A549 (cell line): Measurements from ENCODE around the gene SH2D3A. TPM values are rescaled to one million over a fixed set of nuclear protein-coding genes. Genes with fewer than 3 reads are reported as not detected.
"Not testable (repeated sequence)": the region's sequence is repeated elsewhere in the genome, so short reads cannot be mapped to it uniquely, and the experiment has no call there.

Experiments used
- ATAC-seq, 2 experiments: fragments of 200-7000 bp in 1 of 2; fragments of >200 bp in 1 of 2; cut with Nextera tagmentation in 1 of 2; cut with Tn5 transposase in 1 of 2; 3 replicates each; pipeline versions ENCODE4 v1.8.0 to v1.9.1; 2018 to 2020; ENCODE audit warnings: mild to moderate bottlenecking in 1 of 2, moderate library complexity in 1 of 2
- CTCF ChIA-PET: fragments of 300-600 bp; sonication (Branson Sonifier 250); formaldehyde crosslinking; extraction: SDS; loops from one replicate; lab custom pipeline; 2021; ENCODE audit warnings: antibody characterized with exemption, inconsistent platforms; lab: Yijun Ruan, JAX
- POLR2A ChIA-PET: fragments of 350-600 bp; formaldehyde crosslinking; extraction: SDS; loops from one replicate; lab custom pipeline; 2021; ENCODE audit warnings: antibody characterized with exemption, inconsistent platforms; lab: Yijun Ruan, JAX
- DNase-seq, 2 experiments: peaks; one replicate each; pipeline versions ENCODE4 v3.0.0 to v3.0.0-alpha.2; 2011 to 2016; ENCODE audit warnings: low read depth in 1 of 2, low spot score in 1 of 2
- FAIRE-seq: peaks from 2 replicates; lab custom pipeline; 2011; peaks lifted over from hg19 to GRCh38; lab: Jason Lieb, UNC
- H3K27ac ChIP-seq, 2 experiments: fragments of >200 bp; sonication (Bioruptor Twin); formaldehyde crosslinking; 3 replicates each; pipeline ENCODE4 v1.5.1; 2016 to 2017
- H3K4me1 ChIP-seq: fragments of >200 bp; sonication (Bioruptor Twin); formaldehyde crosslinking; 3 replicates; pipeline ENCODE4 v1.6.1; 2016
- H3K4me2 ChIP-seq: fragments of >200 bp; sonication (Bioruptor Twin); formaldehyde crosslinking; 3 replicates; pipeline ENCODE4 v1.6.1; 2016
- H3K4me3 ChIP-seq: fragments of >200 bp; sonication (Bioruptor Twin); formaldehyde crosslinking; 3 replicates; pipeline ENCODE4 v1.5.1; 2016
- H3K9me3 ChIP-seq: fragments of >200 bp; sonication (Bioruptor Twin); formaldehyde crosslinking; 3 replicates; pipeline ENCODE4 v1.6.1; 2016
- BHLHE40 ChIP-seq: IDR thresholded peaks from 2 replicates; pipeline ENCODE4 v1.6.1; 2012; ENCODE audit warnings: low read depth, low read length, inconsistent platforms
- CEBPB ChIP-seq, 2 experiments: fragments of >200 bp in 1 of 2; sonication (Bioruptor Twin) in 1 of 2; formaldehyde crosslinking in 1 of 2; IDR thresholded peaks; 2 replicates each; pipeline ENCODE4 v1.6.1; 2012 to 2016
- EHMT2 ChIP-seq: fragments of 200-600 bp; sonication (generic); IDR thresholded peaks from 2 replicates; pipeline ENCODE4 v1.6.1; 2016; ENCODE audit warnings: antibody characterized with exemption, low read depth, mild to moderate bottlenecking, moderate library complexity
- FOSL2 ChIP-seq, 2 experiments: fragments of 450-650 bp in 1 of 2; fragments of >200 bp in 1 of 2; sonication (Bioruptor Twin) in 1 of 2; formaldehyde crosslinking; IDR thresholded peaks; 2 replicates each; pipeline versions ENCODE4 v1.5.0 to v1.6.1; 2016 to 2020; ENCODE audit warnings: mild to moderate bottlenecking in 1 of 2, moderate library complexity in 1 of 2
- HDAC2 ChIP-seq: fragments of 200-600 bp; sonication (generic); IDR thresholded peaks from 2 replicates; pipeline ENCODE4 v1.6.1; 2016
- HOXA7 ChIP-seq: fragments of 250-450 bp; sonication (Bioruptor Pico); IDR thresholded peaks from 2 replicates; pipeline ENCODE4 v1.5.0; 2020; ENCODE audit warnings: mild to moderate bottlenecking, moderate library complexity
- JUN ChIP-seq, 2 experiments: fragments of >200 bp; sonication (Bioruptor Twin); formaldehyde crosslinking; IDR thresholded peaks; 2 replicates in 1 of 2; 3 replicates in 1 of 2; pipeline ENCODE4 v1.6.1; 2016 to 2017
- KDM1A ChIP-seq: fragments of 200-600 bp; sonication (generic); IDR thresholded peaks from 2 replicates; pipeline ENCODE4 v1.6.1; 2016; ENCODE audit warnings: low read depth, mild to moderate bottlenecking
- KDM5A ChIP-seq: fragments of 200-600 bp; sonication (generic); IDR thresholded peaks from 2 replicates; pipeline ENCODE4 v1.6.1; 2016; ENCODE audit warnings: antibody characterized with exemption, mild to moderate bottlenecking
- MAZ ChIP-seq: fragments of 150-350 bp; IDR thresholded peaks from 2 replicates; pipeline ENCODE4 v1.6.1; 2014; ENCODE audit warnings: antibody characterized with exemption, low read depth, low read length, borderline replicate concordance
- NFE2L2 ChIP-seq: fragments of 150-350 bp; conservative IDR thresholded peaks from 2 replicates; pipeline ENCODE4 v1.6.1; 2014; ENCODE audit warnings: low read length
- NPAS2 ChIP-seq: fragments of 250-450 bp; sonication (Bioruptor Pico); IDR thresholded peaks from 2 replicates; pipeline ENCODE4 v1.8.0; 2022; ENCODE audit warnings: mild to moderate bottlenecking, moderate library complexity, borderline replicate concordance
- POLR2AphosphoS2 ChIP-seq: conservative IDR thresholded peaks from 2 replicates; pipeline ENCODE4 v1.6.1; 2012; ENCODE audit warnings: low read length, improper control_type of control experiment, inconsistent platforms
- RCOR1 ChIP-seq: fragments of 150-350 bp; IDR thresholded peaks from 2 replicates; pipeline ENCODE4 v1.6.1; 2014; ENCODE audit warnings: antibody characterized with exemption, low read length, low read depth
- SMC3 ChIP-seq: fragments of >200 bp; sonication (Bioruptor Twin); formaldehyde crosslinking; IDR thresholded peaks from 3 replicates; pipeline ENCODE4 v1.6.1; 2018; ENCODE audit warnings: inconsistent platforms
- SREBF2 ChIP-seq: fragments of 450-650 bp; IDR thresholded peaks from 2 replicates; pipeline ENCODE4 v1.6.1; 2014; ENCODE audit warnings: mild to moderate bottlenecking, moderate library complexity
- ZFP36 ChIP-seq: fragments of 450-650 bp; IDR thresholded peaks from 2 replicates; pipeline ENCODE4 v1.6.1; 2014; ENCODE audit warnings: borderline replicate concordance; ENCODE audit not compliant: partially characterized antibody
- WGBS: methylation state at CpG from one replicate; pipeline ENCODE4 v1.1.6; 2017; ENCODE audit errors: missing lambda C conversion rate; 5-methylcytosine and 5-hydroxymethylcytosine counted together
- polyA plus RNA-seq, 4 experiments: library from polyadenylated mRNA; depleted of rRNA in 3 of 4; stranded (reverse); fragments of >200 nt; fragmentation: RNase III in 1 of 4; extraction: RNeasy Plus Mini Kit Qiagen cat#74134 plus additional on column Dnase treatment in 1 of 4; gene quantifications; 2 replicates in 3 of 4; 3 replicates in 1 of 4; pipeline ENCODE4 v1.2.3, GENCODE V29; 2011 to 2017
- TF ChIP-seq, protein P1 (sequence below): fragments of >200 bp; sonication (Bioruptor Twin); formaldehyde crosslinking; IDR thresholded peaks from 3 replicates; pipeline ENCODE4 v1.6.1; 2016
- TF ChIP-seq, protein P2 (sequence below): fragments of >200 bp; sonication (Bioruptor Twin); formaldehyde crosslinking; IDR thresholded peaks from 2 replicates; pipeline ENCODE4 v1.6.1; 2016
- TF ChIP-seq, protein P3 (sequence below): IDR thresholded peaks from 2 replicates; pipeline ENCODE4 v1.6.1; 2012
- TF ChIP-seq, protein P4 (sequence below): fragments of 450-650 bp; IDR thresholded peaks from 2 replicates; pipeline ENCODE4 v1.6.1; 2014; ENCODE audit warnings: antibody characterized with exemption
- TF ChIP-seq, protein P5 (sequence below): IDR thresholded peaks from 2 replicates; pipeline ENCODE4 v1.6.1; 2012
- TF ChIP-seq, protein P6 (sequence below): fragments of 200-600 bp; sonication (generic); IDR thresholded peaks from 2 replicates; pipeline ENCODE4 v1.6.1; 2016; ENCODE audit warnings: antibody characterized with exemption, mild to moderate bottlenecking, moderate library complexity

The SH2D3A gene
- polyA plus RNA-seq, 2 of the 4 experiments (the other 2 are of a cell fraction): 6.7 to 10.0 TPM

DNA sequence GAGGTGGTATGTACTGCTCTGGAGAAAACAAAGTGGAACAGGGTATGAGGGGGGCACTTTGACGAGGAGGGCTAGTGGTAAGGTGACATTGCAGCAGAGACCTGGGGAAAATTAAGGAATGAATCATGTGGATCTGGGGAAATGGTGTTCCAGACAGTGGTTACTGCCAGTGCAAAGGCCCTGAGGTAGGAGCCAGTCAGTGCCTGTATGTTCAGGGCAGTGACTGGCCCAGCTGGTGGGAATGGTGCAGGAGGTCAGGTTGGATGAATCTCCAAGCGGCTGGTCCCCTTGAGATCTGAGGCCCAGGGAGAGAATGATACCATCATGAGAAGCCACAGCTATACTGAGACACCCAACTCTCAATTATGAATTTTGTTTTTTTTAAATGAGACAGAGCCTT, 10.2 kb upstream of the SH2D3A start:
- DNase-seq (no peak), ATAC-seq (no peak), FAIRE-seq (no peak)
- Histone ChIP-seq H3K4me1 (peaks cover 8% of the 10 kb centered on the region; the same call in 2 of the 3 replicates), H3K9me3 (no peaks in the 10 kb centered on the region), H3K4me2 (no peak overlapping the region), H3K27ac (no peak overlapping the region), H3K4me3 (no peak overlapping the region)
- TF ChIP-seq, protein P1, sequence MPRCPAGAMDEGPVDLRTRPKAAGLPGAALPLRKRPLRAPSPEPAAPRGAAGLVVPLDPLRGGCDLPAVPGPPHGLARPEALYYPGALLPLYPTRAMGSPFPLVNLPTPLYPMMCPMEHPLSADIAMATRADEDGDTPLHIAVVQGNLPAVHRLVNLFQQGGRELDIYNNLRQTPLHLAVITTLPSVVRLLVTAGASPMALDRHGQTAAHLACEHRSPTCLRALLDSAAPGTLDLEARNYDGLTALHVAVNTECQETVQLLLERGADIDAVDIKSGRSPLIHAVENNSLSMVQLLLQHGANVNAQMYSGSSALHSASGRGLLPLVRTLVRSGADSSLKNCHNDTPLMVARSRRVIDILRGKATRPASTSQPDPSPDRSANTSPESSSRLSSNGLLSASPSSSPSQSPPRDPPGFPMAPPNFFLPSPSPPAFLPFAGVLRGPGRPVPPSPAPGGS: no peak
- TF ChIP-seq JUN (IDR thresholded peaks at IDR 0.05) (no peak), FOSL2 (IDR thresholded peaks at IDR 0.05) (no peak), FOSL2 (CRISPR knock-in tag; IDR thresholded peaks at IDR 0.05) (no peak), POLR2AphosphoS2 (no peak), HOXA7 (no peak), HDAC2 (no peak), EHMT2 (no peak)
- TF ChIP-seq, protein P2, sequence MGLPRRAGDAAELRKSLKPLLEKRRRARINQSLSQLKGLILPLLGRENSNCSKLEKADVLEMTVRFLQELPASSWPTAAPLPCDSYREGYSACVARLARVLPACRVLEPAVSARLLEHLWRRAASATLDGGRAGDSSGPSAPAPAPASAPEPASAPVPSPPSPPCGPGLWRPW: no peak
- TF ChIP-seq, protein P3, sequence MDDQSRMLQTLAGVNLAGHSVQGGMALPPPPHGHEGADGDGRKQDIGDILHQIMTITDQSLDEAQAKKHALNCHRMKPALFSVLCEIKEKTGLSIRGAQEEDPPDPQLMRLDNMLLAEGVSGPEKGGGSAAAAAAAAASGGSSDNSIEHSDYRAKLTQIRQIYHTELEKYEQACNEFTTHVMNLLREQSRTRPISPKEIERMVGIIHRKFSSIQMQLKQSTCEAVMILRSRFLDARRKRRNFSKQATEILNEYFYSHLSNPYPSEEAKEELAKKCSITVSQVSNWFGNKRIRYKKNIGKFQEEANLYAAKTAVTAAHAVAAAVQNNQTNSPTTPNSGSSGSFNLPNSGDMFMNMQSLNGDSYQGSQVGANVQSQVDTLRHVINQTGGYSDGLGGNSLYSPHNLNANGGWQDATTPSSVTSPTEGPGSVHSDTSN: no peak
- WGBS: 72% methylated on average over 2 of the region's 2 CpGs
- CTCF ChIA-PET: no interaction called here
- POLR2A ChIA-PET: no interaction called here

DNA sequence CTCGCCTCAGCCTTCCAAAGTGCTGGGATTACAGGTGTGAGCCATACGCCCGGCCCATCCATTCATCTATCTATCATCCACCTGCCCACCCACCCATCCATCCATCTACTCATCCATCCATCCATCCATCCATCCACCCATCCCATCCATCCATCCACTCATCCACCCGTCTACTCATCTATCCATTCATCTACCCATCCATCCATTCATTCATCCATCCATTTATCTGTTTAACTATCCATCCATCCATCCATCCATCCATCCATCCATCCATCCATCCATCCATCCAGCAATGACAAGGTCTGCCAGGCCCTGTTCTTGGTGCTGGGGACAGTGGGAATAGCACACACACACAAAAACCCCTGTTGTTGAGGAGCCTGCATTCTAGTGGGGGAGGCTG, 9.8 kb upstream of the SH2D3A start:
- ATAC-seq (no peak), FAIRE-seq (no peak), DNase-seq (no peak)
- TF ChIP-seq NPAS2 (CRISPR knock-in tag) (no peak), ZFP36 (no peak), SREBF2 (no peak), KDM1A (no peak), MAZ (no peak), BHLHE40 (no peak), CEBPB (IDR thresholded peaks at IDR 0.05) (no peak), RCOR1 (no peak), KDM5A (no peak), NFE2L2 (no peak), POLR2AphosphoS2 (no peak), SMC3 (no peak)
- TF ChIP-seq, protein P4, sequence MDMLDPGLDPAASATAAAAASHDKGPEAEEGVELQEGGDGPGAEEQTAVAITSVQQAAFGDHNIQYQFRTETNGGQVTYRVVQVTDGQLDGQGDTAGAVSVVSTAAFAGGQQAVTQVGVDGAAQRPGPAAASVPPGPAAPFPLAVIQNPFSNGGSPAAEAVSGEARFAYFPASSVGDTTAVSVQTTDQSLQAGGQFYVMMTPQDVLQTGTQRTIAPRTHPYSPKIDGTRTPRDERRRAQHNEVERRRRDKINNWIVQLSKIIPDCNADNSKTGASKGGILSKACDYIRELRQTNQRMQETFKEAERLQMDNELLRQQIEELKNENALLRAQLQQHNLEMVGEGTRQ: no peak
- TF ChIP-seq, protein P5, sequence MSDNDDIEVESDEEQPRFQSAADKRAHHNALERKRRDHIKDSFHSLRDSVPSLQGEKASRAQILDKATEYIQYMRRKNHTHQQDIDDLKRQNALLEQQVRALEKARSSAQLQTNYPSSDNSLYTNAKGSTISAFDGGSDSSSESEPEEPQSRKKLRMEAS: no peak
- TF ChIP-seq, protein P6, sequence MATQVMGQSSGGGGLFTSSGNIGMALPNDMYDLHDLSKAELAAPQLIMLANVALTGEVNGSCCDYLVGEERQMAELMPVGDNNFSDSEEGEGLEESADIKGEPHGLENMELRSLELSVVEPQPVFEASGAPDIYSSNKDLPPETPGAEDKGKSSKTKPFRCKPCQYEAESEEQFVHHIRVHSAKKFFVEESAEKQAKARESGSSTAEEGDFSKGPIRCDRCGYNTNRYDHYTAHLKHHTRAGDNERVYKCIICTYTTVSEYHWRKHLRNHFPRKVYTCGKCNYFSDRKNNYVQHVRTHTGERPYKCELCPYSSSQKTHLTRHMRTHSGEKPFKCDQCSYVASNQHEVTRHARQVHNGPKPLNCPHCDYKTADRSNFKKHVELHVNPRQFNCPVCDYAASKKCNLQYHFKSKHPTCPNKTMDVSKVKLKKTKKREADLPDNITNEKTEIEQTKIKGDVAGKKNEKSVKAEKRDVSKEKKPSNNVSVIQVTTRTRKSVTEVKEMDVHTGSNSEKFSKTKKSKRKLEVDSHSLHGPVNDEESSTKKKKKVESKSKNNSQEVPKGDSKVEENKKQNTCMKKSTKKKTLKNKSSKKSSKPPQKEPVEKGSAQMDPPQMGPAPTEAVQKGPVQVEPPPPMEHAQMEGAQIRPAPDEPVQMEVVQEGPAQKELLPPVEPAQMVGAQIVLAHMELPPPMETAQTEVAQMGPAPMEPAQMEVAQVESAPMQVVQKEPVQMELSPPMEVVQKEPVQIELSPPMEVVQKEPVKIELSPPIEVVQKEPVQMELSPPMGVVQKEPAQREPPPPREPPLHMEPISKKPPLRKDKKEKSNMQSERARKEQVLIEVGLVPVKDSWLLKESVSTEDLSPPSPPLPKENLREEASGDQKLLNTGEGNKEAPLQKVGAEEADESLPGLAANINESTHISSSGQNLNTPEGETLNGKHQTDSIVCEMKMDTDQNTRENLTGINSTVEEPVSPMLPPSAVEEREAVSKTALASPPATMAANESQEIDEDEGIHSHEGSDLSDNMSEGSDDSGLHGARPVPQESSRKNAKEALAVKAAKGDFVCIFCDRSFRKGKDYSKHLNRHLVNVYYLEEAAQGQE: no peak
- Histone ChIP-seq H3K9me3 (no peaks in the 10 kb centered on the region), H3K4me2 (no peak overlapping the region), H3K27ac (no peak overlapping the region), H3K4me1 (peaks cover 8% of the 10 kb centered on the region; the same call in 2 of the 3 replicates), H3K4me3 (no peak overlapping the region)
- CTCF ChIA-PET: no interaction called here
- POLR2A ChIA-PET: no interaction called here
- 77% methylated on average over 4 of the region's 4 CpGs for WGBS

DNA sequence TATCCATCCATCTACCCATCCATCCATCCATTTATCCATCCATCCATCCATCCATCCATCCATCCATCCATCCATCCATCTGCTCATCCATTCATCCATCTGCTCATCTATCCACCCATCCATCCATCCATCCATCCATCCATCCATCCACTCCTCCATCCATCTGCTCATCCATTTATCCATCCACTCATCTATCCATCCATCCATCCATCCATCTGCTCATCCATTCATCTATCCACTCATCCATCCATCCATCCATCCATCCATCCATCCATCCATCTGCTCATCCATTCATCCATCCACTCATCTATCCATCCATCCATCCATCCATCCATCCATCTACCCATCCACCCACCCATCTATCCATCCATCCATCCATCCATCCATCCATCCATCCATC, 8.8 kb upstream of the SH2D3A start:
- ATAC-seq, DNase-seq, H3K27ac ChIP-seq, H3K9me3 ChIP-seq, H3K4me2 ChIP-seq, H3K4me3 ChIP-seq, H3K4me1 ChIP-seq, POLR2A ChIA-PET, FAIRE-seq: not testable (repeated sequence)
- CTCF ChIA-PET: interaction anchor here (0.8 kb wide), 1 partner anchor 88 kb away, joined by 3 read pairs; no protein-coding TSS in a partner anchor
